HCT116 (cell line): ENCODE results near the gene DRG2.
A peak's percentile ranks its signal among the peaks of the same experiment; 100 is the strongest.

Experiments
- CEBPB ChIP-seq: IDR thresholded peaks from 2 replicates; pipeline ENCODE4 v1.6.1; 2012; ENCODE audit warnings: low read depth
- EGR1 ChIP-seq: IDR thresholded peaks from 2 replicates; pipeline ENCODE4 v1.6.1; 2012; ENCODE audit warnings: low read depth
- EZH2 ChIP-seq: fragments of 200-600 bp; sonication (generic); IDR thresholded peaks from 2 replicates; pipeline ENCODE4 v1.6.1; 2017; ENCODE audit warnings: antibody characterized with exemption, mixed run types
- EZH2phosphoT487 ChIP-seq: fragments of 200-600 bp; IDR thresholded peaks from 2 replicates; pipeline ENCODE4 v1.6.1; 2018; ENCODE audit warnings: antibody characterized with exemption, borderline replicate concordance
- POLR2A ChIP-seq: IDR thresholded peaks from 2 replicates; pipeline ENCODE4 v1.7.0; 2011; ENCODE audit warnings: borderline replicate concordance; ENCODE audit not compliant: insufficient read depth, insufficient read length; ENCODE audit errors: extremely low read depth
- POLR2AphosphoS5 ChIP-seq: IDR thresholded peaks from 2 replicates; pipeline ENCODE4 v1.6.1; 2011; ENCODE audit warnings: mild to moderate bottlenecking, low read depth, low read length, moderate library complexity
- TF ChIP-seq, protein P1 (sequence below), 3 experiments: fragments of 200-600 bp in 1 of 3; sonication (generic) in 1 of 3; IDR thresholded peaks in 2 of 3; conservative IDR thresholded peaks in 1 of 3; 2 replicates each; pipeline ENCODE4 v1.5.1; 2012 to 2017; ENCODE audit warnings: low read depth in 2 of 3, low read length in 2 of 3, antibody characterized with exemption in 1 of 3, borderline replicate concordance in 1 of 3, control low read depth in 1 of 3, mild to moderate bottlenecking in 1 of 3, mixed read lengths in 1 of 3, mixed run types in 1 of 3, moderate library complexity in 1 of 3; ENCODE audit not compliant: insufficient read depth in 1 of 3
- TF ChIP-seq, protein P2 (sequence below): IDR thresholded peaks from 2 replicates; pipeline ENCODE4 v1.6.1; 2012

DNA sequence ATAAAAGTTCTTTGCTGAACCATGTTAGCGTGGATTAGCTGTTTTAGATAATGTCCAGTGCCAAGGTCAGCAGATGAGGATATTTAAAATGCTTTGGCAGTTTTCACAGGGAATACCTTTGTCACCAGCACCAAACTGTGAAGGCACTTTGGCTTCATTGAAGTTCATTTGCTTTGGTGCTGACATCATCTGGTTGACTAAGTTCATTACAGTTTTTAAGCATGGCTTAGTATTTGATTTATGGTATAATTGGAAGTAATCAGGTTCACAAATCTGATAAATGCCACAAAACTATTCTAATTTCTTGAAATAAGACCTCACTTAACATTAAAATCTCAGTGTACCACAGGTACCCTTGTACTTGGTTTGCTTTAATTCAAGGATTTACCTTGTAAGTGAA lies 44.3 kb upstream of the DRG2 start:
- TF ChIP-seq EZH2phosphoT487 (no peak), POLR2A (no peak), EZH2 (no peak), EGR1 (no peak), CEBPB (no peak), POLR2AphosphoS5 (no peak)
- TF ChIP-seq, protein P1, sequence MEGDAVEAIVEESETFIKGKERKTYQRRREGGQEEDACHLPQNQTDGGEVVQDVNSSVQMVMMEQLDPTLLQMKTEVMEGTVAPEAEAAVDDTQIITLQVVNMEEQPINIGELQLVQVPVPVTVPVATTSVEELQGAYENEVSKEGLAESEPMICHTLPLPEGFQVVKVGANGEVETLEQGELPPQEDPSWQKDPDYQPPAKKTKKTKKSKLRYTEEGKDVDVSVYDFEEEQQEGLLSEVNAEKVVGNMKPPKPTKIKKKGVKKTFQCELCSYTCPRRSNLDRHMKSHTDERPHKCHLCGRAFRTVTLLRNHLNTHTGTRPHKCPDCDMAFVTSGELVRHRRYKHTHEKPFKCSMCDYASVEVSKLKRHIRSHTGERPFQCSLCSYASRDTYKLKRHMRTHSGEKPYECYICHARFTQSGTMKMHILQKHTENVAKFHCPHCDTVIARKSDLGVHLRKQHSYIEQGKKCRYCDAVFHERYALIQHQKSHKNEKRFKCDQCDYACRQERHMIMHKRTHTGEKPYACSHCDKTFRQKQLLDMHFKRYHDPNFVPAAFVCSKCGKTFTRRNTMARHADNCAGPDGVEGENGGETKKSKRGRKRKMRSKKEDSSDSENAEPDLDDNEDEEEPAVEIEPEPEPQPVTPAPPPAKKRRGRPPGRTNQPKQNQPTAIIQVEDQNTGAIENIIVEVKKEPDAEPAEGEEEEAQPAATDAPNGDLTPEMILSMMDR (IDR thresholded peaks at IDR 0.05 in 2 of 3, conservative IDR thresholded peaks at IDR 0.05 in 1 of 3; ENCODE audit: borderline replicate concordance in 1 of 3, insufficient read depth in 1 of 3, low read depth in 2 of 3, low read length in 2 of 3): peak; percentile 5 to 21 (median 20); a peak in 2 of 6 replicates
- TF ChIP-seq, protein P2, sequence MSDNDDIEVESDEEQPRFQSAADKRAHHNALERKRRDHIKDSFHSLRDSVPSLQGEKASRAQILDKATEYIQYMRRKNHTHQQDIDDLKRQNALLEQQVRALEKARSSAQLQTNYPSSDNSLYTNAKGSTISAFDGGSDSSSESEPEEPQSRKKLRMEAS: no peak
